Measurements from ENCODE around the gene KLHL33. TPM values are rescaled to one million over a fixed set of nuclear protein-coding genes. Genes with fewer than 3 reads are reported as not detected.

KLHL33 gene
- total RNA-seq, 1 donor from 2014 or later = 0.05 TPM

GRCh38 chr14:20380681-20381080 lies 55.3 kb downstream of the KLHL33 start:
- intact Hi-C loops (cut with micrococcal nuclease) = no loop called here

- intact Hi-C loops (cut with micrococcal nuclease) = no loop called here
Observed at GRCh38 chr14:20379743-20380142, 56.2 kb downstream of the KLHL33 start.

- intact Hi-C loops (cut with micrococcal nuclease) = no loop called here
Observed at GRCh38 chr14:20377171-20377570, 58.8 kb downstream of the KLHL33 start.

GRCh38 chr14:20376071-20376588 lies 59.8 kb downstream of the KLHL33 start:
- intact Hi-C loops (cut with micrococcal nuclease) = no loop called here

Other genes starting within 250 kb of the KLHL33 start
- not detected in 2 replicates for gene OR11G2, start 245.3 kb downstream of the KLHL33 start, total RNA-seq
- not detected in 2 replicates for gene OR11H6, start 212.5 kb downstream of the KLHL33 start, total RNA-seq
- not detected in 2 replicates for gene OR11H7, start 207.2 kb downstream of the KLHL33 start, total RNA-seq
- gene OR11H4, start 196.9 kb downstream of the KLHL33 start, total RNA-seq = not detected in 2 replicates
- gene TTC5, start 130.2 kb downstream of the KLHL33 start, total RNA-seq = 24.5 and 24.6 TPM in 2 replicates
- 26.3 and 28.5 TPM in 2 replicates for gene CCNB1IP1, start 102.9 kb downstream of the KLHL33 start, total RNA-seq
- 28.5 and 32.7 TPM in 2 replicates for gene PARP2, start 92.5 kb downstream of the KLHL33 start, total RNA-seq
- gene TEP1, start 22.7 kb downstream of the KLHL33 start, total RNA-seq = 35.3 and 36.3 TPM in 2 replicates
- gene OSGEP, start 18.6 kb upstream of the KLHL33 start, total RNA-seq = 64.5 and 66.6 TPM in 2 replicates
- gene APEX1, start 19.1 kb upstream of the KLHL33 start, total RNA-seq = 169 and 170 TPM in 2 replicates
- gene PIP4P1, start 25.3 kb upstream of the KLHL33 start, total RNA-seq = 34.2 and 36.1 TPM in 2 replicates
- 158 and 160 TPM in 2 replicates for gene PNP, start 33.2 kb upstream of the KLHL33 start, total RNA-seq
- 0.50 and 0.52 TPM in 2 replicates for gene RNASE10, start 69.4 kb upstream of the KLHL33 start, total RNA-seq
- gene RNASE9, start 124.9 kb upstream of the KLHL33 start, total RNA-seq = not detected in 2 replicates
- not detected in 2 replicates for gene RNASE11, start 151.8 kb upstream of the KLHL33 start, total RNA-seq
- gene RNASE12, start 155.2 kb upstream of the KLHL33 start, total RNA-seq = not detected in 2 replicates
- gene OR6S1, start 205.5 kb upstream of the KLHL33 start, total RNA-seq = not detected in 2 replicates
- 1.2 and 1.3 TPM in 2 replicates for gene RNASE4, start 248.4 kb upstream of the KLHL33 start, total RNA-seq

Measured in T-helper 2 cell treated with Interferon-gamma antibody and Interleukin-4, amounts not matched to agents 100 ng/mL and 5 ng/mL, for 36 hours (primary cell).